GM18520 (cell line): ENCODE measurements around the gene ALK.

Experiments
- ATAC-seq: cut with Tn5 transposase; IDR thresholded peaks from one replicate; pipeline ENCODE4 v1.9.1; 2021; ENCODE audit not compliant: unreplicated experiment

ALK gene

DNA sequence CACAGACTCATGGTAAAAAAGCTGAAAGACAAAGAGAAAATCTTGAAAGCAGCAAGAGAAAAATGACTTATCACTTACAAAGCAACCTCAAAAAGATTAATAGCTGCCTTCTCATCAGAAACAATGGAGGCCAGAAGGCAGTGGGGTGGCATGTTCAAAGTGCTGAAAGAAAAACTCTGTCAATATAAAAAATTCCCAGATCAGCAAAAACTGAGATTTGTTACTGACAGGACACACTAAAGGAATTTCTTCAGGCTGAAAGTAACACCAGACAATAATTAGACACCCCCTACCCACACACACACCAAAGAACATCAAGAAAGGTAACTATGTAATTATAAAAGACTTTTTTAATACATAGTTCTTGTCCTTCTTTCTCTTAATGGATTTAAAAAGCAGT is 495.0 kb downstream of the ALK start:
- ATAC-seq: no peak

DNA sequence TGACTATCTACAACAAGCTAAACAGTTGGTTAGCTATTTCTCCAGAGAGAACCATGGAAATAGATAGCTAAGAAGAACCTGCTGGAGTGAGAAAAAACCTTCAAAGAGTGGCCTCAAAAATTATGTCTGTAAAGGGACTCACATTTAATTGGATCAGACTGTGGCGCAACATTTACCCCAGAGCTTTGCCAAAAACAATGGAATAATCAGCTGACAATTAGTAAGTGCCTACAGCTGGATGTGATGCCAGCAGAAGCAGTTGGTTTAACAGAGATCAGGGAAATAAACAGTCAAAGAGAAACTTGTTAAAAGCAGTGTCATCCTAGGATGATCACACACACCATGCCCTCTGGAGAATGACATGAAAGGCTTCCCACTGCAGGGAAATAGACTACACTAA is 495.5 kb downstream of the ALK start:
- ATAC-seq: no peak

DNA sequence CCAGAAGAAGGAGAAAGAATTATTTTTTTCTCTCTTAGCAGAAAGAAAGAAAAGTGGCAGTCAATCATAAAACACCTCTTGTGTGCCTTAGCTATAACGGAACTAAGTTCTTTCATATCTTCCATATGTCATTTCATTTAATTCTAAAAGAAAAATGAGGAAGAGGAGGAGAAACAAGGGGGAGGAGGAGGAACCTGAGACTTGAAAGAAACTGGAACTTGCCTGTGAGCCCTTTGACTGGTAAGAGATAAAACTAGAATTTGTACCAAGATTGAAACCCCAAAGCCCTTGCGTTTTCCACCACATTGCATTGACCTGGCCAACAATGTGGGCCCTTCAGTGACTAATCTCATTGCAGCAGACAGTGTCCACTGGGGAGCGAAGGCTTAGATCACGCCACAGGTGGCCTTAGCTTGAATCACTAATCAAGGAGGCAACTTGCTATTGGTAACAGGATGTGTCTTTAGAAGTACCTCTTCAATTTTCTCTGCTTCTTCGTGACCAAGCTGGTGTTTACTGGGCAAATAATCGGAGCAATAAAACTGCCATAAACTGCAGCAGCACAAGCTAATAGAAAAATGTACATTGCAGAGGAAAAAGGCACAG is 498.2 kb downstream of the ALK start:
- no peak for ATAC-seq

DNA sequence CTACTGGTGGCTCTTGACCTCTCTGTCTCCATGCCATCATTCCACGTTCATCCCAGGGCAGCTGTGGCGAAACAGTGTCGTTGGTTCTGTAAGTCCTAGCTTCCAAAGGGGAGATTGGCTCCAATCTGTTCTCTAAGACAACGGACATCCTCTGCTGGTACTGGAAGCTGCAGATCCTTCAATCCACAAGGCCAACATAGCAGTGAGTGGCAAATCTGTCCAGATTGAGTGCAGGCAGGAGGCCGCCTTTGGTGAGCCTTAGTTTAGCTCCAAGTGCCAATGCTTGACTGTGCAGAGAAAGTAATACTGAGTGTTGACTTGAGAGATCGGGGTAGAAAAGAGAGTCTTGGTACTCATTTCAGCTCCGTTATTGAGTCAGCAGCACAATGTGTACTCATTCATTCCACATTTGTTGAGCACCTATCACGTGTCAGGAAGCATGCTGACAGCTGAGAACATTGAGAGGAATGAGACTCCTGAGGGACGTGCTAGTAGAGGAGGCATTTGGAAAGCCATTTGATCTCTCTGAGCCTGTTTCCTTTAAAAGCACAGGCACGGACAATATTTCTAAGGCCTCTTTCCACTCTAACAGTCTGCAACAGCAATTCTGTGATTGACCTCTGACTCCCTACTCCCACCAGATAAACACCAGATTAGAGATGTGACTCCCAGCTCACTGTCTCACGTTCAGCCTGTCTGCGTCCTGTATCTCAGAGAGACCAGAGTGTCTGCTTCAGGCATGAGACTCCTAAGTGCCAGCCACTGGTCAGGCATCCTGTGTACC is 500.2 kb downstream of the ALK start:
- ATAC-seq: no peak

DNA sequence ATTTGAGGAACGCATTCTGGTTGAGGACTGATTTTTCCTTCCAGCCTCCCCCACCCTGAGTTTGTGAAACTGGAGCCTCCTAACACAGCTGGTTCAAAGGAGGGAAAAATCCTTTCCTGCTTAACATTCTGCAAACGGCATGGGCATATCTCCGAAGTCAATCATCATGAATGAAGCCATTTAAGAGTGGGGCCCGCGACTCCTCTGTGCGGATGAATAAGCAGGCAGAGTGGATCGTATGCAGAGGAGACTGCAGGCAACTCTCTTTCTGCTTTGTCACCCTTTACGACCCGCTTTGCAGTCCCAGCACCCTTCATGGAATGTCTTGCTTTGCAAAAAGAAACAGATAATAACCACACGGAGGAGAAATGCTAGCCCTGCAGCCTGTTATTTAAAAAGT is 500.9 kb downstream of the ALK start:
- ATAC-seq: no peak

DNA sequence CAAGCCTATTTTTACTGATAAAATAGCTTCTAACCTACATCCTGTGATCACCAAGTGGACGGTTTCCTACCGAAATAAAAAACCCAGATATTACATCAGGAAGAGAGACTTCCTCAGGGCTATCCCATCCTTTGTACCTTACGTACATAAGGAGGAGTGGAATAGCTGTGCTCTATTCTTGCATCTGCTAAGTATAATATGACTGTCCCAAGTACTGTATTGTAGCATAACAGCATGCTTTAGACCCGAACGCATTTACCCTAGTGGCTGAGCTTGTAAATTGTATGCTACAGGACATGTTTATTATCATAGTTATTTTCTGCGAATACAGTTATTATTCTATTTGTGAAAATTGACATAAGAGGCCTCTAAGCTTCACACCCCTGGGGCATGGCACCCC is 503.8 kb downstream of the ALK start:
- no peak for ATAC-seq

DNA sequence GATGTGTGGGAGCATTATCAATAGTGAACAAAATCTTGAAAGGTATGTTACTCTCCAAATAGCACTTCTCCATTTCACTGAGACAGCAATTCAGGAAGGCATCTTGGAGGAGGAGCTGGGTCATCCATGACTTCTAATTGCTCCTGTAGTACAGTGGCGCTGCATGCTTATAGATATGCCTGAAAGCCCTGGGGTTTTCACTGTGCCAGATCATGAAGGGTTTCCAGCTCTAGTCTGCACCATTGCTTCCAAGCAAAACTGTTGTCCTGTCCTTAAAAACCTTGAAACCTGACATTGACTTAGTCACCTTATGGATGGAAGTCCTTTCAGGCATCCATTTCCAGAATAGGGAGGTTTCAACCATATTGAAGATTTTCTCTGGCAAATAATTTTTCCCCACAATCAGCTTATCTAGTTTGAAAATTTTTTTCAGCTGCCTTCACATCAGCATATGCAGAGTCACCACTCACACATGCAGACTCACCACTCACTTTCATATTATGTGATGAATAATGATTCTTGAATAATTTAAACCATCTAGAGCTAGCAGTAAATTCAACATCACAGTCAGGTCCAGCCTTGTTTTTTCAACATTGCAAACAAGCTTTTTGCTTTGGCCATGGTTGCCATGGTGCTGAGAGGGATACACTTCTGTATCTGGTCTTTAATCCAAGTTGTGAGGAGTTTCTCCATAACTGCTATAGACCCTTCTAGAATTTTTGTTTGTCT is 509.0 kb downstream of the ALK start:
- no peak for ATAC-seq

DNA sequence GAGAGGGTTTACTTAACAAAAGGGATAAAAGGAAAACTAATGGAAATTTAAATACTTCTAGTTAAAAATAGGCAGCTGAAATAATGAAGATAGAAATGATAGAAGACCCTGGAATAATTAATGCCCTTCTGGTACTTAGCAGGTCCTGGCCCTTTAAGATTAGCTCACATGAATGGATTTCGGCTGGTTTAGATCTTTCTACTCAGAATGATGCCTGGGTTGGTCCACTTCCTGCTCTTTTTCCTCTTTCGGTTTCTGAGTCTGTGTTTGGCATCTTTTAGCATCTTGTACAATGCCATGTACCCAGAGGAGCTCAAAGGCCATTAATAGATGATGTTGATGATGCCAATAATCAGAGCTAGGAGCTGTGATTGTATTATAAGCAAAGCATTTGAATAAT is 515.7 kb downstream of the ALK start:
- ATAC-seq: no peak

DNA sequence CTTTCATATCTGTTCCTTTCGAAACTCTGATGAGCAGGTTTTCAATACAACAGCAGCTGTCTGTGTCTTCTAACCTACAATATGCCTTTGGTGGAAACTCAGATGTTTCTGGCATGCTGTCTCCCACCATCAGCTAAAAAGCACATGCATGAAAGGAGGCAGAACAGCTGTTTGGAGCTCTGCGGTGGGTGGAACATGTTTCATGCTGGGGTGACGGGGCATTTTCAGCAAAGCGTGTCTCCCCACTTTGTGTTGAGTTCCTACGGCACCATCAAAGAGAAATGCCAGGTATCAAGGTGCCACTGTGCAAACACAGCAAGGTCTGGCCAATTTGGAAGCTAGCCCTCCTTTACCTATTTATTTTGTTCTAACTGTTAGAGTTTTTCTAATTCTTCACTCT is 516.1 kb downstream of the ALK start:
- no peak for ATAC-seq

DNA sequence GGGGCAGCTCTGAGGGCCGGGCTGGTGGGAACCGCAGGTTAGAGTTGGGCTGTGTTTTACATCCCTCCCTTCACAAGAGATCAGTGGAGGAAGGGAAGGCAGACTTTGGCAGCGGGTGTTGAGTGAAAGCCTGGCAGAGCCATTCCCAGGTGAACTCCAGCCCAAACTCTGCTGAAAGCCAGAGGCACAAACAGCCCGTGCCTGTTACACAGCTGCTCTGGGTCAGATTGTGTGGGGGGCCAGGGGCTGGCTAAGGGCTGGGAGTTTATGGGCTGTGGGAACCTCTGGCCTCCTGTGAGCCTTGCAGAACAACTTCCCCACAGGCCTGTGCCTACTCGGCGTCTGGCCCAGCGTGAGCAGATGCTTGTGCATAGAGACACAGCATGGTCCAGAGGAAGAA is 519.4 kb downstream of the ALK start:
- no peak for ATAC-seq

DNA sequence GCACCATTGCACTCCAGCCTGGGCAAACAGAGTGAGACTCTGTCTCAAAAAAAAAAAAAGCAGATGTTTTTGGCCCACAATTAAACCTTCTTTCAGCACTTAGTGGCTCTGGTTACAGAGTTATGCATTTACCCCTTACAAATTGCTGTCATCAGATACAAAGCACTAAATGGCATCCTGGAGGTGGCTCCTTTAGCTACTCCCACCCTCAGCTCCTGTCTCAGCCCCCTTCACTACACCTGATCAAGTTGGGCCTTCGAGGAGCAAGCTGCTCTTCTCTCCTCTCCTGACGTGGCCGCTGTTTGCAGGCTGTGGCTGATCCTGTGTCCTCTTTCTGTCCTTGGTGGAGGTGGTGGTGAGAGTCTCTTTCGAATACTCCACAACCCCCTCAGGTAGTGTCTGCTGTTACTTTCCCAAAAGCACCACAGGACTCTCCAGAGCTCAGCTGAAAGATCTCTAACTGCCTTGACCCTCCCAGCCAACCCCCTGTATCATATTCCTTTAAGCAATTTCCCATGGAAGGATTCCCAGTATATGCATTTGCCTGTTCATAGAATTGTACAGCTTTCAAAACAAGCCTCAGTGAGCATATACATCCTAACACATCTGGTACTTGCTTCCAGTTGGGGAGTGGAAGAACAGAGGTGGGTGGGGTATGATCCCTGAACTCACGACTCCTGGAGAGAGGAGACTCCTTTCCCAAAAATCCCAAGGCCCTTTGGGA is 520.3 kb downstream of the ALK start:
- no peak for ATAC-seq

DNA sequence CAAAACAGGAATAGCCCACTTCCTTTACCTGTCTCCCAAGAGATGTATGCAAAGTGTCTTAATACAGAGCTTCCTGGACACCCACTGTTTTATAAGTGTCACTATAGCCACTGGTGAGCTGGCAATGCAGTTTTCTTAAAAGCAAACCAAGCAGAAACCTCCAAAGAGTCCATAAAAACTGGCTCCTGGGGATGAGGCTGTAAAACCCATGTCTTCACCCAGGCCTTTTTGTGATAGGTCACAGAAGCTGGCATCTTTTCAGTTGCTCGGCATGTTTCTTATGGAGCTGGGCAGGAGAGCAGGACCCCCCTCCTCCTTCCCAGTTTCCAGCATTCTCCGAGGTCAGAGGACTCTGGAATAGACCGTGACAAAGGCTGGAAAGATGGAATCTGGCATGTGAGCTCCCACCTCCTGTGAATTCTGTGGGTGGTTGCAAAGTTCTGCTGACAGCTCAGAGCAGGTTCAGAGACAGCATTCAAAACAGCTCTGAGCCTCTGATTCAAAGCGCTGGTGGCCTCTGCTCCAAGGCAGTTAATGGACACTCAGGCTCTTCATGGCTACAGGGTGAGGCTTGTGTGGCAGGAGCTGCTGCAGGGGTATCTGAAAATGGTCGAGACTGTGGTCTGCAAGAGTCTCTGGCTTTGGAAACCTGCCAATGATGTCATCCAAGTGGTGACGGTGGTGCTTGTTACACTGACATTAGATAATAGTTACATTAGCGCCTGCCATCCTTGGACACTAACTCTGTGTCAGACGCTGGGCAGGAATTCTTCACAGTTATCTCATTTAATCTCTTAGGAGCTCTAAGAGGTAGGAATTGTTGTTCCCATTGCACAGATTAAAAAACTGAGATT is 522.8 kb downstream of the ALK start:
- ATAC-seq: no peak

DNA sequence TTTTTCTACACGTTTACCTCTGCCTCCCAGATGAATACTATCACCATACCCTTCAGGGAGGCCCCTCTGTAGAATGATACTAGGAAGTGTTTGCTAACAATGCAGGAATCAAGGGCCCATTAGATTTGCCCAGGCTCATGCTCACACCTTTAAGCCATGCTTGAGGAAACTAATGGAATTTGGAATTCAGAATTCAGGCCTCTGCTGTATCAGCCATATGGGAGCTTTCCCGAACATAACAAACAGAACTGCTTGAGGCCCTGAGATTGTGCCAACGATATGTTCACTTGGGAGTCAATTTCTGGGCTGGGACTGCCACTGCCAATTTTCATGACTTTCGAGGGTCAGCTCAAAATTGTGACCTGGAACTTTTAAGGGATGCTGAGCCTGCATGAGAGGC is 523.7 kb downstream of the ALK start:
- ATAC-seq: no peak

DNA sequence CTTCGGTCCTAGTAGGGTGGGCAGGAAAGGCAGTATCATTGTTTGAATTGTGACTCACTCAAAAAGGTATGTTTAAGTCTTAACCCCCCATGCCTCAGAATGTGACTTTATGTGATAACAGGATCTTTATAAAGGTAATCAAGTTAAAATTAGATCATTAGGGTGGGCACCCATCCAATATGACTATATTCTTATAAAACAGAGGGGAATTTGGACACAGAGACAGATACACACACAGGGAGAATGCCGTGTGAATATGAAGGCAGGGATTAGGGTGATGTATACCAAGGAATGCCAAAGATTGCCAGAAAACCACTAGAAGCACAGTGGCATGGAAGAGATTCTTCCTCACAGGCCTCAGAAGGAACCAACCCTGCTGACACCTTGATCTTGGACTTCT is 524.3 kb downstream of the ALK start:
- ATAC-seq: no peak

DNA sequence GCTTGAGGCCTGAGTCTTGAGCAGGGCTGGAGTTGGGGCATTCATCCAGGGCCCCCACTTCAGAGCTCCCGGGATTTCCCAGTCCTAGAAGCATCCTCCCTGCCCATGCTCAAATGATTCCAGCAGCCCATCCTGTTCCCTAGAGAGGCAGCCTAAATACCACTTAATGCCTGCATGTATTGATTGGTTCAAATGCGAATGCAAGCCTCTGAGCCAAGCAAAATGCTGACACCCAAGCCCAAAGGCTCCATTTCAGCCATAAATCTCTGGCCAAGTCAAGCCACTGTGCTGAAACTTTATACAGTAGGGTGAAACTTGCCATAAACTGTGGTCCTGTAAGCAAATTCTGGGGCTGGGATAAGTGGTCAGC is 526.4 kb downstream of the ALK start:
- no peak for ATAC-seq

DNA sequence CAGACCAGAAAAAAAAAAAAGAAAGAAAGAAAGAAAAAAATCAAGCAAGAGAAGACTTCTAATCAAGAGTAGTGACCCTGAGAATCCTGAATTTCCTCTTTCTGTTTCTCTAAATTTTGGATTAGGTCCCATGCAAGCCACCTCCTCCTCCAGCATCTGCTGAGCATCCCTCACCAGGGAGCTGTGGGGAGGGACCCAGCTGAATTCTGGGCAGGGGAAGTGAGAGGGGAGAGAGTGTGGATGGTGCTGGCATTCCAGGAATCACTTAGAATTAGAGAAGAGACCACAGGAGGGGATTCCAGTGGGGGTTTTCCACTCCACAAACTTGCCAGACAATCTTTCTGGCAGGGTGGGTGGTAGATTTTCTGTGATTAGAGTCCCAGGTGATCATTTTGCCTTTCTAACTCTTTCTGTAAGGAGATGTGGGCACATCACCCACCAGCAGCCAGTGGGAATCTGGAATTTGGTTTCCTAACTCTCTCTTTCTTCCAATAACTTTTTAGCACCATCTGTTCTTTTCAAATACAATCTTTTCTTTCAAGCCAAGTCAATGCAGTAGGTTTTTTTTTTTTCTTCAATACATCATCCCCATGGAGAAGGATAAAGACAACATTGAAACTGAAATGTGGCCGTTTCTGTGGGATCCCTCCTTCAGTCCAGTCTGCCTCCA is 526.9 kb downstream of the ALK start:
- ATAC-seq: no peak

DNA sequence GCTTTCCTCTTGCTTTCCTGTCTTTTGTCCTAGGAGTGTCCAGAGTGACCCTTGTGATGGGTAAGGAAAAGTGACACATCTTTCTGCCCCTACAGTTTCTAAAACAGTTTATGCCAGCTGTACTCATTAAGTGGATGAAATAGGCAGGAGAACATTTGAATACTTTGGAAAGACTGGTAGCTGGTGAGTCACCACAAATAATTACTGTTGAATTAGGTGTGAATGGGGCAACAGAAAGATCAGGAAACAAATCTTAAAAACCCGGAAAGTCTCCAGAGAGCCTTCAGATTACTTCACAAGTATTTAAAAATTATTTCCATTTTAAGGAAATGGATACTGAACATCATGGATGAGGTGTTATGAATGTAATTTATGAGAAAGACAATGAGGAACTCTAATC is 527.7 kb downstream of the ALK start:
- no peak for ATAC-seq

DNA sequence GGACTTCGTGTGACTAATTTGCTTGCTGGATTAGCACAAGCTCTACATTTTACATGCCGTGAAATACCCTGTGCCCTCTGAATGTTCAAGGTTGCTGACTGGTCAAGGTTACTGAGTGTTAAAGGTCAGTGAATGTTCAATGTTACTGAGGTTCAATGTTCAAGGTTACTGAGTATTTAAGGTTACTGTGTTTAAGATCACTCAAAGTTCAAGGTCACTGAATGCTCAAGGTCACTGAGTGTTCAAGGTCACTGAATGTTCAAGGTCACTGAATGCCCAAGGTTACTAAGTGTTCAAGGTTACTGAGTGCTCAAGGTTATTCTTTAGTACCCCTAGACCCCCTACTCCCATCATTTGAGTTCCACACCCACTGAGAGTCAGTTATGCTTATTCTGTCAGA is 528.6 kb downstream of the ALK start:
- ATAC-seq: no peak

DNA sequence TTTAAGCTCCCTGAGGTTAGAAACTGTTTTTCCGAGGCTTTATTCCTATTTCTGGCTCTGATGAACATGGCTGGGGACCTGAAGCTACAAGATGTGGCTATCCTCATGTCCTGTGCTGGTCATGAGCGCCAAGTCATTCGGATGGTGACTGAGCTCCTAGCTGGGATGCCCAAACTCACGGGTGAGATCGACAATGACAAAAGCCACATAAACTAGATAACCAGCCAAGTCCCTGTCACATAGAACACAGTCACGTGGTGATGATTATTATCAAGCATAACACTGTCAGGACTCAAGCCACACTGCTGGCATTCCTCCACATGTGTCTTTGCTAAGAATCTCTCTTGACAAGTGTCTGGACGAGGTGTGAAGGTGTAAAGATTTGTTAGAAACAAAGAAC is 531.2 kb downstream of the ALK start:
- no peak for ATAC-seq

DNA sequence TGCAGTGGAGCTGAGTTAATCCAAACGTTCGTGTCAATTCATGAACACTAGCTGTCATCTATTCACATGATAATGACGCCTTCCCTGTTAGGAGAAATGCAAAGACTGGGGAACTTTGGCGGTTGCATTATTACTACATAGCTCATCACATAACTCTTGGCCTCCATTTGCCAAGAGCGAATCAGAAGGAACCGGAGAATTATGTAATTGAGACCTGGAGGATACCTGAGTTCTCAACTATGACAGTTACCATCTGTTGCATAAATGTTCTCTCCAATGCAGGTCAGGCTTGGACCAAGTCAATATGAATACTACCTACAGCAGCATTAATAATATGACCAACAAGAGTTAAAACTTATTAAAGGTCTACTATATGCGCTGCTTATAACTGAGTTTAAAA is 531.7 kb downstream of the ALK start:
- no peak for ATAC-seq
